Activated CD4-positive, alpha-beta T cell treated with anti-CD3 and anti-CD28 coated beads, Interleukin-2, Interleukin-6, amounts not matched to agents 100 ng/mL and 50 ng/mL, durations not matched to agents 16 hours and 8 hours (primary cell): ENCODE results near the gene RNF157.

ENCODE experiments used
- DNase-seq: peaks from one replicate; pipeline ENCODE4 v3.0.0-alpha.2; 2020

The RNF157 gene

GRCh38 chr17:76138896-76139752 is 101.2 kb downstream of the RNF157 start:
- no peak for DNase-seq

- DNase-seq = no peak
Measured at GRCh38 chr17:76138234-76138895, 101.9 kb downstream of the RNF157 start.

GRCh38 chr17:76137351-76138233 is 102.7 kb downstream of the RNF157 start:
- DNase-seq = no peak

- DNase-seq = no peak
Measured at GRCh38 chr17:76137001-76137350, 103.3 kb downstream of the RNF157 start.

- no peak for DNase-seq
Measured at GRCh38 chr17:76136276-76137000, 103.9 kb downstream of the RNF157 start.

GRCh38 chr17:76135810-76136188 is 104.5 kb downstream of the RNF157 start:
- DNase-seq = no peak

GRCh38 chr17:76134911-76135809 is 105.1 kb downstream of the RNF157 start:
- no peak for DNase-seq

- no peak for DNase-seq
Measured at GRCh38 chr17:76132574-76133338, 107.5 kb downstream of the RNF157 start.

GRCh38 chr17:76131692-76132573 is 108.4 kb downstream of the RNF157 start:
- no peak for DNase-seq

GRCh38 chr17:76131051-76131691 is 109.1 kb downstream of the RNF157 start:
- DNase-seq = no peak

GRCh38 chr17:76130473-76130872 is 109.8 kb downstream of the RNF157 start:
- DNase-seq = no peak

- DNase-seq = no peak
Measured at GRCh38 chr17:76125922-76126321, 114.4 kb downstream of the RNF157 start.

GRCh38 chr17:76125391-76125675 is 115.0 kb downstream of the RNF157 start:
- no peak for DNase-seq

- DNase-seq = peak; percentile 25
Measured at GRCh38 chr17:76124582-76125390, 115.5 kb downstream of the RNF157 start.

GRCh38 chr17:76123749-76124581 is 116.3 kb downstream of the RNF157 start:
- no peak for DNase-seq

GRCh38 chr17:76123191-76123499 is 117.1 kb downstream of the RNF157 start:
- DNase-seq = no peak

GRCh38 chr17:76122431-76123190 is 117.7 kb downstream of the RNF157 start:
- DNase-seq = no peak
